ENCODE results near the gene VPS45.

DNA sequence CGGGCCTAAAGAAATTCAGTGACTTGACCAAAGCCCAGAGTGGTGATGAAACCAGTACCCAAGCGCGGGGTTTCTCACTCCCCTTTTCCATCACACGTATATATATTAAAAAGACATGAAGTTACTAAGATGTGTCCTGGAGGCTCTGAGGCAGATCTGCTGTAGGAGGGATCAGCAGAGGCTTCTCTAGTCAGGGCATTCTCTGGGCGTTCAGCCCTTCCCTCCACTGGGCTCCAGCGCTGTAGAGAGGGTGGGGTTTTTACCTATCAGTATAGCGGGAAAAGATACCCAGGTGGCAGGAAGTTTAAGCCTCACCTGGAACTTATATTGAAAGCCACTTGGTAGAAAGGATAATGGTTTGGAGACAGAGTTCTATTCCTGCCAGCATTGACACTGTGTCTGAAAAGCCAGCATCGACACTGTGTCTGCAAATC, 81.3 kb downstream of the VPS45 start:
- TF ChIP-seq, protein P1, sequence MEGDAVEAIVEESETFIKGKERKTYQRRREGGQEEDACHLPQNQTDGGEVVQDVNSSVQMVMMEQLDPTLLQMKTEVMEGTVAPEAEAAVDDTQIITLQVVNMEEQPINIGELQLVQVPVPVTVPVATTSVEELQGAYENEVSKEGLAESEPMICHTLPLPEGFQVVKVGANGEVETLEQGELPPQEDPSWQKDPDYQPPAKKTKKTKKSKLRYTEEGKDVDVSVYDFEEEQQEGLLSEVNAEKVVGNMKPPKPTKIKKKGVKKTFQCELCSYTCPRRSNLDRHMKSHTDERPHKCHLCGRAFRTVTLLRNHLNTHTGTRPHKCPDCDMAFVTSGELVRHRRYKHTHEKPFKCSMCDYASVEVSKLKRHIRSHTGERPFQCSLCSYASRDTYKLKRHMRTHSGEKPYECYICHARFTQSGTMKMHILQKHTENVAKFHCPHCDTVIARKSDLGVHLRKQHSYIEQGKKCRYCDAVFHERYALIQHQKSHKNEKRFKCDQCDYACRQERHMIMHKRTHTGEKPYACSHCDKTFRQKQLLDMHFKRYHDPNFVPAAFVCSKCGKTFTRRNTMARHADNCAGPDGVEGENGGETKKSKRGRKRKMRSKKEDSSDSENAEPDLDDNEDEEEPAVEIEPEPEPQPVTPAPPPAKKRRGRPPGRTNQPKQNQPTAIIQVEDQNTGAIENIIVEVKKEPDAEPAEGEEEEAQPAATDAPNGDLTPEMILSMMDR (IDR thresholded peaks at IDR 0.05): no peak
- TF ChIP-seq EP300 (IDR thresholded peaks at IDR 0.05): no peak
- no peak for TF ChIP-seq POLR2AphosphoS5 (IDR thresholded peaks at IDR 0.05)
- no peak for TF ChIP-seq POLR2A (IDR thresholded peaks at IDR 0.05; ENCODE audit: low read depth)
